Astrocyte of the cerebellum (primary cell): ENCODE results near the gene CCT6B.

ENCODE experiments used
- DNase-seq: peaks from one replicate; pipeline ENCODE4 v3.0.0-alpha.2; 2011; ENCODE audit warnings: low read depth
- H3K4me3 ChIP-seq: 2 replicates; pipeline ENCODE4 v1.5.1; 2011; ENCODE audit warnings: mild to moderate bottlenecking, low read depth, low read length, moderate library complexity
- CTCF ChIP-seq: IDR thresholded peaks from 2 replicates; pipeline ENCODE4 v1.5.1; 2012; ENCODE audit warnings: low read length, low read depth, moderate library complexity, mild to moderate bottlenecking; ENCODE audit errors: missing control alignments
- in situ Hi-C: cut with HindIII; loops from 2 replicates; pipeline ENCODE4 v1.10.0; 2017; ENCODE audit warnings: low sequenced_read_pairs

Gene CCT6B

GRCh38 chr17:34894964-34895363, 66.3 kb downstream of the CCT6B start:
- no peak overlapping the region for H3K4me3 ChIP-seq
- in situ Hi-C loops: no loop called here
- TF ChIP-seq CTCF: no peak

GRCh38 chr17:34892461-34893249, 68.6 kb downstream of the CCT6B start:
- no peak for DNase-seq
- in situ Hi-C loops: no loop called here
- no peak for TF ChIP-seq CTCF

More at GRCh38 chr17:34894964-34895363, 66.3 kb downstream of the CCT6B start:
- no peak for DNase-seq

GRCh38 chr17:34886831-34887230, 74.4 kb downstream of the CCT6B start:
- TF ChIP-seq CTCF: no peak
- no peak for DNase-seq
- no peak overlapping the region for H3K4me3 ChIP-seq
- in situ Hi-C loops: no loop called here

More at GRCh38 chr17:34892461-34893249, 68.6 kb downstream of the CCT6B start:
- H3K4me3 ChIP-seq: no peak overlapping the region

GRCh38 chr17:34885076-34885475, 76.2 kb downstream of the CCT6B start:
- in situ Hi-C loops: no loop called here
- no peak for TF ChIP-seq CTCF
- H3K4me3 ChIP-seq: no peak overlapping the region
- DNase-seq: no peak

GRCh38 chr17:34884597-34884996, 76.7 kb downstream of the CCT6B start:
- DNase-seq: no peak
- H3K4me3 ChIP-seq: no peak overlapping the region
- in situ Hi-C loops: no loop called here
- TF ChIP-seq CTCF: no peak

GRCh38 chr17:34883106-34884000, 77.9 kb downstream of the CCT6B start:
- no peak for DNase-seq
- H3K4me3 ChIP-seq: no peak overlapping the region
- in situ Hi-C loops: no loop called here
- no peak for TF ChIP-seq CTCF
